Occipital lobe (tissue), 2 donors: Measurements from ENCODE around the gene TFB1M. TPM values are rescaled to one million over a fixed set of nuclear protein-coding genes. Genes with fewer than 3 reads are reported as not detected.
A peak's percentile ranks its signal among the peaks of the same experiment; 100 is the strongest.
"Not testable (repeated sequence)": the region's sequence is repeated elsewhere in the genome, so short reads cannot be mapped to it uniquely, and the experiment has no call there.

Source experiments
- DNase-seq: peaks from one replicate; lab custom pipeline; 2025; lab: John Stamatoyannopoulos, UW
- total RNA-seq: library from RNA; depleted of rRNA; stranded (reverse); fragments of >200 nt; gene quantifications from one replicate; pipeline ENCODE4 v1.2.3, GENCODE V29; 2014

The TFB1M gene
- total RNA-seq, 1 donor from 2014 or later, result 17.2 TPM

GRCh38 chr6:155244434-155244833 lies 69.8 kb downstream of the TFB1M start:
- DNase-seq, result no peak

- no peak for DNase-seq
Observed at GRCh38 chr6:155241966-155242365, 72.3 kb downstream of the TFB1M start.

GRCh38 chr6:155240905-155241600 lies 73.2 kb downstream of the TFB1M start:
- no peak for DNase-seq

GRCh38 chr6:155237613-155238012 lies 76.7 kb downstream of the TFB1M start:
- no peak for DNase-seq

GRCh38 chr6:155235087-155235486 lies 79.2 kb downstream of the TFB1M start:
- no peak for DNase-seq

- DNase-seq, result no peak
Observed at GRCh38 chr6:155234687-155235086, 79.6 kb downstream of the TFB1M start.

- no peak for DNase-seq
Observed at GRCh38 chr6:155234167-155234566, 80.1 kb downstream of the TFB1M start.

GRCh38 chr6:155232848-155233247 lies 81.4 kb downstream of the TFB1M start:
- no peak for DNase-seq

- DNase-seq, result not testable (repeated sequence)
Observed at GRCh38 chr6:155230975-155231374, 83.3 kb downstream of the TFB1M start.

GRCh38 chr6:155228546-155229166 lies 85.6 kb downstream of the TFB1M start:
- no peak for DNase-seq

- DNase-seq, result no peak
Observed at GRCh38 chr6:155227046-155227445, 87.2 kb downstream of the TFB1M start.

GRCh38 chr6:155224618-155225017 lies 89.7 kb downstream of the TFB1M start:
- DNase-seq, result no peak

- no peak for DNase-seq
Observed at GRCh38 chr6:155223646-155224451, 90.4 kb downstream of the TFB1M start.

- no peak for DNase-seq
Observed at GRCh38 chr6:155222506-155222905, 91.8 kb downstream of the TFB1M start.

GRCh38 chr6:155221086-155221485 lies 93.2 kb downstream of the TFB1M start:
- no peak for DNase-seq

- DNase-seq, result peak; percentile 34
Observed at GRCh38 chr6:155219858-155220301, 94.4 kb downstream of the TFB1M start.

- DNase-seq, result no peak
Observed at GRCh38 chr6:155219299-155219698, 95.0 kb downstream of the TFB1M start.

GRCh38 chr6:155218711-155219110 lies 95.6 kb downstream of the TFB1M start:
- not testable (repeated sequence) for DNase-seq

GRCh38 chr6:155216312-155217046 lies 97.8 kb downstream of the TFB1M start:
- peak; percentile 26 for DNase-seq

- peak; percentile 26 for DNase-seq
Observed at GRCh38 chr6:155215906-155216305, 98.4 kb downstream of the TFB1M start.

- no peak for DNase-seq
Observed at GRCh38 chr6:155213611-155214372, 100.5 kb downstream of the TFB1M start.
